HFFc6 (cell line): ENCODE measurements around the gene TAF4B. TPM values are rescaled to one million over a fixed set of nuclear protein-coding genes. Genes with fewer than 3 reads are reported as not detected.
A peak's percentile ranks its signal among the peaks of the same experiment; 100 is the strongest.
"Not testable (repeated sequence)": the region's sequence is repeated elsewhere in the genome, so short reads cannot be mapped to it uniquely, and the experiment has no call there.

Source experiments
- DNase-seq: peaks from one replicate; pipeline ENCODE4 v3.0.0-alpha.2; 2018
- H3K27ac Mint-ChIP-seq: 2 replicates; pipeline ENCODE4 v1.8.0; 2020; ENCODE audit warnings: mild to moderate bottlenecking, mixed read lengths
- H3K27me3 Mint-ChIP-seq: 2 replicates; pipeline ENCODE4 v1.8.0; 2021; ENCODE audit warnings: mild to moderate bottlenecking, moderate library complexity, mixed read lengths; ENCODE audit not compliant: insufficient read depth
- H3K36me3 Mint-ChIP-seq: 2 replicates; pipeline ENCODE4 v1.8.0; 2021; ENCODE audit warnings: low read depth, mixed read lengths
- H3K4me1 Mint-ChIP-seq: 2 replicates; pipeline ENCODE4 v1.8.0; 2020; ENCODE audit warnings: low read depth, mixed read lengths
- H3K4me3 Mint-ChIP-seq: 2 replicates; pipeline ENCODE4 v1.8.0; 2020; ENCODE audit warnings: mild to moderate bottlenecking, moderate library complexity, mixed read lengths
- H3K9me3 Mint-ChIP-seq: 2 replicates; pipeline ENCODE4 v1.8.0; 2020; ENCODE audit warnings: mild to moderate bottlenecking, mixed read lengths
- CTCF ChIP-seq: fragments of 200-600 bp; sonication (generic); IDR thresholded peaks from 2 replicates; pipeline ENCODE4 v1.5.0; 2021; ENCODE audit warnings: antibody characterized with exemption, mild to moderate bottlenecking
- total RNA-seq, 6 experiments: library from RNA; stranded (reverse); fragmentation: NEBNext Ultra II Directional; extraction: Animal tissue kit (Norgen Biotek cat#: 25700); gene quantifications; 2 replicates in 1 of 6; 3 replicates in 5 of 6; pipeline ENCODE4 v1.2.3, GENCODE V29; 2021

Gene TAF4B
- total RNA-seq, 6 experiments from 2014 or later: 0.94 to 2.2 (median 1.3) TPM

- no peak for DNase-seq
- H3K9me3 Mint-ChIP-seq: no peaks in the 10 kb centered on the region
- no peaks in the 10 kb centered on the region for H3K36me3 Mint-ChIP-seq
- TF ChIP-seq CTCF: no peak
- H3K27ac Mint-ChIP-seq: no peak overlapping the region
- no peak overlapping the region for H3K4me3 Mint-ChIP-seq
- H3K4me1 Mint-ChIP-seq: no peaks in the 10 kb centered on the region
- no peaks in the 10 kb centered on the region for H3K27me3 Mint-ChIP-seq
Observed at GRCh38 chr18:26252411-26252810, 26.2 kb downstream of the TAF4B start.

GRCh38 chr18:26254808-26255207 is 28.6 kb downstream of the TAF4B start:
- TF ChIP-seq CTCF: peak; percentile 12; the same call in 1 of the 2 replicates
- H3K4me1 Mint-ChIP-seq, H3K27me3 Mint-ChIP-seq, H3K36me3 Mint-ChIP-seq, H3K9me3 Mint-ChIP-seq, DNase-seq, H3K4me3 Mint-ChIP-seq, H3K27ac Mint-ChIP-seq: not testable (repeated sequence)

- no peak for DNase-seq
- Mint-ChIP-seq H3K4me3 (peak overlapping the region; percentile 27; the same call in 1 of the 2 replicates), H3K27me3 (no peaks in the 10 kb centered on the region), H3K27ac (no peak overlapping the region), H3K4me1 (no peaks in the 10 kb centered on the region), H3K36me3 (no peaks in the 10 kb centered on the region; the same call in 1 of the 2 replicates), H3K9me3 (no peaks in the 10 kb centered on the region)
- no peak for TF ChIP-seq CTCF
Observed at GRCh38 chr18:26255695-26256622, 29.7 kb downstream of the TAF4B start.

- no peak for TF ChIP-seq CTCF
- Mint-ChIP-seq H3K9me3 (no peaks in the 10 kb centered on the region), H3K4me1 (no peaks in the 10 kb centered on the region), H3K27me3 (no peaks in the 10 kb centered on the region), H3K36me3 (no peaks in the 10 kb centered on the region; the same call in 1 of the 2 replicates), H3K27ac (no peak overlapping the region), H3K4me3 (no peak overlapping the region)
- DNase-seq: no peak
Observed at GRCh38 chr18:26258711-26259110, 32.5 kb downstream of the TAF4B start.

GRCh38 chr18:26259416-26259815 is 33.2 kb downstream of the TAF4B start:
- not testable (repeated sequence) for H3K27me3 Mint-ChIP-seq, H3K9me3 Mint-ChIP-seq, H3K27ac Mint-ChIP-seq, H3K36me3 Mint-ChIP-seq, H3K4me3 Mint-ChIP-seq, DNase-seq, H3K4me1 Mint-ChIP-seq

GRCh38 chr18:26262156-26262555 is 35.9 kb downstream of the TAF4B start:
- no peaks in the 10 kb centered on the region for H3K27me3 Mint-ChIP-seq
- no peaks in the 10 kb centered on the region for H3K4me1 Mint-ChIP-seq
- H3K9me3 Mint-ChIP-seq: no peaks in the 10 kb centered on the region
- no peak overlapping the region for H3K27ac Mint-ChIP-seq
- no peaks in the 10 kb centered on the region; the same call in 1 of the 2 replicates for H3K36me3 Mint-ChIP-seq
- no peak overlapping the region for H3K4me3 Mint-ChIP-seq
- DNase-seq: no peak
- no peak for TF ChIP-seq CTCF
